PC-3 (cell line): ENCODE data around the gene B3GNT2.

Source experiments
- EZH2 ChIP-seq: fragments of 300-600 bp; sonication (generic); IDR thresholded peaks from one replicate; pipeline ENCODE4 v1.6.1; 2017; ENCODE audit warnings: antibody characterized with exemption, mild to moderate bottlenecking, low read length; ENCODE audit not compliant: unreplicated experiment
- TF ChIP-seq, protein P1 (sequence below): fragments of 300-600 bp; sonication (generic); conservative IDR thresholded peaks from 2 replicates; pipeline ENCODE4 v1.5.1; 2017; ENCODE audit warnings: antibody characterized with exemption, low read depth, mild to moderate bottlenecking, low read length

GRCh38 chr2:62158444-62159121 is 37.3 kb upstream of the B3GNT2 start:
- TF ChIP-seq, protein P1, sequence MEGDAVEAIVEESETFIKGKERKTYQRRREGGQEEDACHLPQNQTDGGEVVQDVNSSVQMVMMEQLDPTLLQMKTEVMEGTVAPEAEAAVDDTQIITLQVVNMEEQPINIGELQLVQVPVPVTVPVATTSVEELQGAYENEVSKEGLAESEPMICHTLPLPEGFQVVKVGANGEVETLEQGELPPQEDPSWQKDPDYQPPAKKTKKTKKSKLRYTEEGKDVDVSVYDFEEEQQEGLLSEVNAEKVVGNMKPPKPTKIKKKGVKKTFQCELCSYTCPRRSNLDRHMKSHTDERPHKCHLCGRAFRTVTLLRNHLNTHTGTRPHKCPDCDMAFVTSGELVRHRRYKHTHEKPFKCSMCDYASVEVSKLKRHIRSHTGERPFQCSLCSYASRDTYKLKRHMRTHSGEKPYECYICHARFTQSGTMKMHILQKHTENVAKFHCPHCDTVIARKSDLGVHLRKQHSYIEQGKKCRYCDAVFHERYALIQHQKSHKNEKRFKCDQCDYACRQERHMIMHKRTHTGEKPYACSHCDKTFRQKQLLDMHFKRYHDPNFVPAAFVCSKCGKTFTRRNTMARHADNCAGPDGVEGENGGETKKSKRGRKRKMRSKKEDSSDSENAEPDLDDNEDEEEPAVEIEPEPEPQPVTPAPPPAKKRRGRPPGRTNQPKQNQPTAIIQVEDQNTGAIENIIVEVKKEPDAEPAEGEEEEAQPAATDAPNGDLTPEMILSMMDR, result no peak
- TF ChIP-seq EZH2, result no peak
